Osteoblast (primary cell): ENCODE data around the gene UQCC2. TPM values are rescaled to one million over a fixed set of nuclear protein-coding genes. Genes with fewer than 3 reads are reported as not detected.

Source experiments
- DNase-seq: peaks from one replicate; pipeline ENCODE4 v3.0.0; 2011; ENCODE audit warnings: low spot score, mixed read lengths; ENCODE audit not compliant: insufficient read length; ENCODE audit errors: missing footprints
- H2AFZ ChIP-seq: 2 replicates; pipeline ENCODE4 v1.6.0; 2011; ENCODE audit warnings: mild to moderate bottlenecking, low read length
- H3K27ac ChIP-seq: 2 replicates; pipeline ENCODE4 v1.5.1; 2011; ENCODE audit warnings: mild to moderate bottlenecking, low read depth, low read length, moderate library complexity
- H3K27me3 ChIP-seq: 2 replicates; pipeline ENCODE4 v1.6.0; 2012; ENCODE audit warnings: mild to moderate bottlenecking, control low read depth, inconsistent platforms, low read length, moderate library complexity; ENCODE audit not compliant: insufficient read depth
- H3K36me3 ChIP-seq: 2 replicates; pipeline ENCODE4 v1.5.1; 2011; ENCODE audit warnings: mild to moderate bottlenecking, low read length, control low read depth, moderate library complexity; ENCODE audit not compliant: insufficient read depth
- H3K4me1 ChIP-seq: 2 replicates; pipeline ENCODE4 v1.5.1; 2011; ENCODE audit warnings: mild to moderate bottlenecking, low read length, control low read depth, moderate library complexity; ENCODE audit not compliant: insufficient read depth
- H3K4me2 ChIP-seq: 2 replicates; pipeline ENCODE4 v1.6.0; 2011; ENCODE audit warnings: mild to moderate bottlenecking, low read length; ENCODE audit not compliant: insufficient read depth
- H3K4me3 ChIP-seq: fragments of 200-600 bp; sonication (generic); 3 replicates; pipeline ENCODE4 v1.5.1; 2012; ENCODE audit warnings: mild to moderate bottlenecking, low read length, inconsistent platforms; ENCODE audit not compliant: insufficient read depth
- H3K79me2 ChIP-seq: 2 replicates; pipeline ENCODE4 v1.6.0; 2012; ENCODE audit warnings: mild to moderate bottlenecking, low read length, control low read depth, inconsistent platforms; ENCODE audit not compliant: insufficient read depth
- H3K9me3 ChIP-seq: 2 replicates; pipeline ENCODE4 v1.5.1; 2011; ENCODE audit warnings: low read depth, low read length, control low read depth
- H4K20me1 ChIP-seq: 2 replicates; pipeline ENCODE4 v1.6.0; 2012; ENCODE audit warnings: mild to moderate bottlenecking, low read length, control low read depth; ENCODE audit not compliant: insufficient read depth
- total RNA-seq: library from RNA; depleted of rRNA; stranded (reverse); fragments of >200 nt; gene quantifications from 2 replicates; pipeline ENCODE4 v1.2.3, GENCODE V29; 2012
- TF ChIP-seq, protein P1 (sequence below): IDR thresholded peaks from 2 replicates; pipeline ENCODE4 v1.5.1; 2011; ENCODE audit warnings: mild to moderate bottlenecking, low read depth, low read length, moderate library complexity; ENCODE audit errors: extremely low read depth

The UQCC2 gene
- total RNA-seq, 1 donor, result 15.2 TPM

DNA sequence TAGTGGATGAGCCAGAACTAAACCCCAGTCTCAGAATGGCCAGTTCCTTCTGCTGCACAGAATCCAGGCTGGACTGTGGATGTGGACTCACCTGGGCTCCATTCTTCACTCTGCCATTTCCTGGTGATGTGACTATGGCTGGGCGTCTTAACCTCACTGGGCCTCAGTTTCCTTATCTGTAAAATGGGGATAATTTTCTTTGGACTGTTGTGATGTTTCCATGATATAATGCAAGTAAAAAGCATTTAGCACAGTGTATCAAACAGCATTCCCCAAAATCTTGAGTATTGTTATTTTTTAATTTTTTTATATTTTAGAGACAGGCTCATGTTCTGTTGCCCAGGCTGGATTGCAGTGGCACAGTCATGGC, 41.1 kb upstream of the UQCC2 start:
- peak; percentile 4 for DNase-seq
- H3K79me2 ChIP-seq, result no peaks in the 10 kb centered on the region
- TF ChIP-seq, protein P1, sequence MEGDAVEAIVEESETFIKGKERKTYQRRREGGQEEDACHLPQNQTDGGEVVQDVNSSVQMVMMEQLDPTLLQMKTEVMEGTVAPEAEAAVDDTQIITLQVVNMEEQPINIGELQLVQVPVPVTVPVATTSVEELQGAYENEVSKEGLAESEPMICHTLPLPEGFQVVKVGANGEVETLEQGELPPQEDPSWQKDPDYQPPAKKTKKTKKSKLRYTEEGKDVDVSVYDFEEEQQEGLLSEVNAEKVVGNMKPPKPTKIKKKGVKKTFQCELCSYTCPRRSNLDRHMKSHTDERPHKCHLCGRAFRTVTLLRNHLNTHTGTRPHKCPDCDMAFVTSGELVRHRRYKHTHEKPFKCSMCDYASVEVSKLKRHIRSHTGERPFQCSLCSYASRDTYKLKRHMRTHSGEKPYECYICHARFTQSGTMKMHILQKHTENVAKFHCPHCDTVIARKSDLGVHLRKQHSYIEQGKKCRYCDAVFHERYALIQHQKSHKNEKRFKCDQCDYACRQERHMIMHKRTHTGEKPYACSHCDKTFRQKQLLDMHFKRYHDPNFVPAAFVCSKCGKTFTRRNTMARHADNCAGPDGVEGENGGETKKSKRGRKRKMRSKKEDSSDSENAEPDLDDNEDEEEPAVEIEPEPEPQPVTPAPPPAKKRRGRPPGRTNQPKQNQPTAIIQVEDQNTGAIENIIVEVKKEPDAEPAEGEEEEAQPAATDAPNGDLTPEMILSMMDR, result no peak

DNA sequence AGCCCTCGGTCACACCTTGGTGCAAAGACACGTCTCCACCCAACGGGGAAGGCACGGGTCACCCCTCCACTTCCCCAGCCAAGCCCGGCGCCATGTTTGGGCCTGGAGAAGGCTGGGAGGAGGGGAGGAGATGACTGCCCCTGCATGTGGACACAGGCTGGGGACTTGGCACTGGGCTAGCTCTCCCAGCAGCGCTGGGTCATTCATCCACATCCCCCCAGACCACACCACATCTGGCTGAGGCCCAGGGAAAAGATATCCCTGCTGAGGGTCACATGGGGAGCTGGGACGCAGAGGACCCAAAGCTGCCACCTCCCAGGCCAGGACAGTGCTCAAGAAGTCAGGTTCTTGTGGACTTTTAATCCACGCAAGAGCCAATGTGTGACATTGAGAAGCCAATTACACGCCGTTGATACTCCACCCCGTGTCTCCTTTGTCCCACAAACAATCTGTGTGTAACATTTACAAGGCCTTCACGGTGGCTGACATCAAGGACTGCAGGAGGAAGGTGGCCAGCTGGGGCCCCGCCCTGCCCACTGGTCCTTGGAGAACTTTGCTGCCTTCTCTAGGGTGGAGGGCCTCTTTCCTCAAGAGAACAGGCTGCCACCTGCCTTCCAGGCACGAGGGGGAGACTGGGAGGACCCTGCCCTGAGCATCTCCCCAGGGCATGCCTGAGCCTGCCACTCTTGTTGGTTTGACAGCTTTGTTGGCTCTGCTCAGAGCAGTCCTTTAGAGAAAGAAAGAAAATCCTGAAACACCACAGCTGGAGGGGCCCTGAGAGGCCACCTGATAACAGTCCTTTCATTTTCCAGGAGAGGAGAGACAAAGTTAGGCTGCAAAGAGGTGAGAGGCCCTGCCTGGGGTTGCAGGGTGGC, 40.5 kb upstream of the UQCC2 start:
- Histone ChIP-seq H3K9me3 (no peaks in the 10 kb centered on the region), H3K79me2 (no peaks in the 10 kb centered on the region), H3K4me3 (no peak overlapping the region), H3K27me3 (no peaks in the 10 kb centered on the region), H2AFZ (no peak overlapping the region), H3K4me2 (no peak overlapping the region), H3K27ac (no peak overlapping the region), H3K4me1 (peaks cover 16% of the 10 kb centered on the region), H4K20me1 (no peaks in the 10 kb centered on the region), H3K36me3 (no peaks in the 10 kb centered on the region)
- TF ChIP-seq, protein P1, result no peak
- DNase-seq, result peak; percentile 72

More for the DNA sequence above, 41.1 kb upstream of the UQCC2 start:
- Histone ChIP-seq H4K20me1 (no peaks in the 10 kb centered on the region), H3K9me3 (no peaks in the 10 kb centered on the region), H2AFZ (no peak overlapping the region), H3K27ac (no peak overlapping the region), H3K4me1 (peaks cover 16% of the 10 kb centered on the region), H3K36me3 (no peaks in the 10 kb centered on the region), H3K27me3 (no peaks in the 10 kb centered on the region), H3K4me2 (no peak overlapping the region), H3K4me3 (no peak overlapping the region)

DNA sequence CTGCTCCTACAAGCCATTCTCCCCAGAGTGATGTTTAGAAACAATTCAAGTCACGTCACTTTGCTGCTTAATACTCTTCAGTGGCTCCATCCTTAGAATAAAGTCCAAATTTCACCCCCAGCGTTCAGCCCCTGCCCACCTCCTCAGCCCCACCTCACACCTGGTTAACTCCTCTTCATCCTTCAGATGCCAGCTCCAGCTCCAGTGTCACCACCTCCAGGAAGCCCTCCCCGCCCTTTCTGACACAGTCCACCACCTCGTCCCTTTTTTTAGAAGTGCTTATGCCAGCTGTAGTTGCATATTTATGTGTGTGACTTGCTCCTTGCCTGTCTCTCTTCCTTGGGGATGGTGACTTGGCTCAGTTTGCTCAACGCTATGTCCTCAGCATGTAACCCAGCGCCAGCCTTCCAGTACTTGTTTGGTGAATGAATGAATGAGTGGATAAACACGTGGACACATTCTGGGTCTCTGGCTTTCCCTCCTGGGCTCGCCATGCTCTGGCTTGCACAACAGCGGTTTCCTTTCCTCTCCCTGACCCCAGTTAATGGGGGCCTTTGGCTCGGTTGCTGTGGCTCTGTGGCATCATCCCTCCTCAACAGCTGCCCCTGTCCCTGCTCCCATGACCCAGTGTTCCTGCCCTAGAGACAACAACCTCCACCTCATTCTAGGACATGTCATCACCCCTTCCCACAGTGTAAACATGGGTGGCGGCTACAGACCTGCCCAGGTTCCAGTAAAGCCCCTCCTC, 38.9 kb upstream of the UQCC2 start:
- H3K36me3 ChIP-seq, result no peaks in the 10 kb centered on the region
- H3K4me1 ChIP-seq, result peaks cover 24% of the 10 kb centered on the region
- DNase-seq, result peak; percentile 90
- peak overlapping the region; percentile 49 for H3K4me2 ChIP-seq
- H3K4me3 ChIP-seq, result no peak overlapping the region
- H4K20me1 ChIP-seq, result no peaks in the 10 kb centered on the region
- no peaks in the 10 kb centered on the region for H3K9me3 ChIP-seq
- TF ChIP-seq, protein P1, result no peak
- no peaks in the 10 kb centered on the region for H3K79me2 ChIP-seq
- H2AFZ ChIP-seq, result no peak overlapping the region
- no peaks in the 10 kb centered on the region for H3K27me3 ChIP-seq
- no peak overlapping the region for H3K27ac ChIP-seq

DNA sequence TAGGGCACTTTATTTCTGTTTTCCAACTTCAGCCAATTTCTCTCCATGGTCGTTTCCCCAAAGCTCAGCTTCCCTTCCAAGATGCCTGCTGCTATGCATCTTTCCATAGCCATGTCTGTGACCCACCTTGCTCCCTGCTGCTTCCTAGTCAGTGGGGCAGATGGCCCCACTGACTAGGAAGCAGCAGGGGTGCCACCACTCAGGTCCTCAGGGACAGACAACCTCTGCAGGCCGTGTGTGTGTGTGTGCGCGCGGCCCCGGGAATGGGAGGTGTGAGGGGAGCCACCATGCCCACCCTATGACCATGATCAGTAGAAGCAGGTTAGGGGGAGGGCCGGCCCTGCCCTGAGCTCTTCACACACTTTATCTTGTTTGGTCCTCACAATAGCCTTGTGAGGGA, 37.9 kb upstream of the UQCC2 start:
- peak; percentile 32 for DNase-seq
- H3K4me3 ChIP-seq, result no peak overlapping the region
- no peak overlapping the region for H3K4me2 ChIP-seq
- H2AFZ ChIP-seq, result no peak overlapping the region
- no peak overlapping the region for H3K27ac ChIP-seq
- TF ChIP-seq, protein P1, result no peak
- H3K36me3 ChIP-seq, result no peaks in the 10 kb centered on the region
- no peaks in the 10 kb centered on the region for H4K20me1 ChIP-seq
- H3K27me3 ChIP-seq, result no peaks in the 10 kb centered on the region
- no peaks in the 10 kb centered on the region for H3K79me2 ChIP-seq
- H3K4me1 ChIP-seq, result peaks cover 24% of the 10 kb centered on the region
- H3K9me3 ChIP-seq, result no peaks in the 10 kb centered on the region
